ENCODE data around the gene CCSER1. TPM values are rescaled to one million over a fixed set of nuclear protein-coding genes. Genes with fewer than 3 reads are reported as not detected.
"Not testable (repeated sequence)": the region's sequence is repeated elsewhere in the genome, so short reads cannot be mapped to it uniquely, and the experiment has no call there.

The CCSER1 gene
- total RNA-seq, 4 donors from 2014 or later, result 4.0 to 6.0 (median 4.8) TPM

GRCh38 chr4:90875791-90876190, 748.6 kb downstream of the CCSER1 start:
- TF ChIP-seq POLR2A (IDR thresholded peaks at IDR 0.05), result no peak
- TF ChIP-seq CTCF (IDR thresholded peaks at IDR 0.05), result no peak
- TF ChIP-seq EP300 (IDR thresholded peaks at IDR 0.05), result no peak
- no peak for DNase-seq (ENCODE audit: low spot score in 2 of 2)
- H3K27ac ChIP-seq, result no peak overlapping the region
- 57 to 65% methylated on average over 2 of the region's 2 CpGs for WGBS, 2 donors
- H3K27me3 ChIP-seq, result no peaks in the 10 kb centered on the region
- no peak overlapping the region for H3K4me3 ChIP-seq
- no peaks in the 10 kb centered on the region for H3K4me1 ChIP-seq
- H3K36me3 ChIP-seq, result no peaks in the 10 kb centered on the region
- H3K9me3 ChIP-seq, result no peaks in the 10 kb centered on the region

- Histone ChIP-seq H3K27me3 (no peaks in the 10 kb centered on the region), H3K36me3 (no peaks in the 10 kb centered on the region), H3K4me3 (no peak overlapping the region), H3K9me3 (no peaks in the 10 kb centered on the region), H3K27ac (no peak overlapping the region), H3K4me1 (no peaks in the 10 kb centered on the region)
- DNase-seq (ENCODE audit: low spot score in 2 of 2), result no peak
- TF ChIP-seq POLR2A (IDR thresholded peaks at IDR 0.05) (no peak), CTCF (IDR thresholded peaks at IDR 0.05) (no peak), EP300 (IDR thresholded peaks at IDR 0.05) (no peak)
- 46 to 58% methylated on average over 1 of the region's 1 CpG for WGBS, 2 donors
Observed at GRCh38 chr4:90876296-90876695, 749.1 kb downstream of the CCSER1 start.

- Histone ChIP-seq H3K27ac (no peak overlapping the region), H3K27me3 (no peaks in the 10 kb centered on the region), H3K4me1 (no peaks in the 10 kb centered on the region), H3K9me3 (no peaks in the 10 kb centered on the region), H3K4me3 (no peak overlapping the region), H3K36me3 (no peaks in the 10 kb centered on the region)
- no peak for DNase-seq (ENCODE audit: low spot score in 2 of 2)
- WGBS, 2 donors, result 76 to 78% methylated on average over 3 of the region's 3 CpGs
- TF ChIP-seq EP300 (IDR thresholded peaks at IDR 0.05), result no peak
- TF ChIP-seq CTCF (IDR thresholded peaks at IDR 0.05), result no peak
- no peak for TF ChIP-seq POLR2A (IDR thresholded peaks at IDR 0.05)
Observed at GRCh38 chr4:90883519-90883918, 756.3 kb downstream of the CCSER1 start.

- H3K27me3 ChIP-seq, result no peaks in the 10 kb centered on the region
- H3K4me3 ChIP-seq, result no peak overlapping the region
- no peaks in the 10 kb centered on the region for H3K9me3 ChIP-seq
- 65 to 69% methylated on average over 2 of the region's 2 CpGs for WGBS, 2 donors
- no peaks in the 10 kb centered on the region for H3K36me3 ChIP-seq
- no peak overlapping the region for H3K27ac ChIP-seq
- DNase-seq (ENCODE audit: low spot score in 2 of 2), result no peak
- H3K4me1 ChIP-seq, result no peaks in the 10 kb centered on the region
- TF ChIP-seq POLR2A (IDR thresholded peaks at IDR 0.05), result no peak
- TF ChIP-seq EP300 (IDR thresholded peaks at IDR 0.05), result no peak
- no peak for TF ChIP-seq CTCF (IDR thresholded peaks at IDR 0.05)
Observed at GRCh38 chr4:90888571-90888970, 761.4 kb downstream of the CCSER1 start.

- TF ChIP-seq POLR2A (IDR thresholded peaks at IDR 0.05) (no peak), EP300 (IDR thresholded peaks at IDR 0.05) (no peak), CTCF (IDR thresholded peaks at IDR 0.05) (no peak)
- 54 to 59% methylated on average over 2 of the region's 2 CpGs for WGBS, 2 donors
- H3K27ac ChIP-seq, result no peak overlapping the region
- H3K9me3 ChIP-seq, result no peaks in the 10 kb centered on the region
- no peak for DNase-seq (ENCODE audit: low spot score in 2 of 2)
- no peaks in the 10 kb centered on the region for H3K36me3 ChIP-seq
- no peak overlapping the region for H3K4me3 ChIP-seq
- H3K4me1 ChIP-seq, result no peaks in the 10 kb centered on the region
- H3K27me3 ChIP-seq, result no peaks in the 10 kb centered on the region
Observed at GRCh38 chr4:90889171-90889570, 762.0 kb downstream of the CCSER1 start.

- peaks cover 0 to 19% (median 0%) of the 10 kb centered on the region in 4 donors for H3K9me3 ChIP-seq
Observed at GRCh38 chr4:90903413-90903812, 776.2 kb downstream of the CCSER1 start.

More at GRCh38 chr4:90903413-90903812, 776.2 kb downstream of the CCSER1 start:
- 92 to 97% methylated on average over 1 of the region's 1 CpG for WGBS, 2 donors
- not testable (repeated sequence) for H3K36me3 ChIP-seq; DNase-seq (ENCODE audit: low spot score in 2 of 2); H3K4me1 ChIP-seq; H3K27ac ChIP-seq; H3K27me3 ChIP-seq; H3K4me3 ChIP-seq
